AG04449 (cell line): ENCODE measurements around the gene TOP2B.

Experiments
- CTCF ChIA-PET: fragments of 350-600 bp; formaldehyde crosslinking; extraction: SDS; loops from one replicate; lab custom pipeline; 2021; ENCODE audit warnings: antibody characterized with exemption; lab: Yijun Ruan, JAX
- POLR2A ChIA-PET: fragments of 400-600, 350-600 bp; formaldehyde crosslinking; extraction: SDS; loops from one replicate; lab custom pipeline; 2020; ENCODE audit warnings: antibody characterized with exemption, inconsistent platforms; lab: Yijun Ruan, JAX
- DNase-seq: peaks from one replicate; pipeline ENCODE4 v3.0.0-alpha.2; 2010; ENCODE audit warnings: low read depth, low spot score
- H3K4me3 ChIP-seq: 2 replicates; pipeline ENCODE4 v1.5.1; 2011; ENCODE audit warnings: low read depth, mild to moderate bottlenecking, control low read depth, low read length
- CTCF ChIP-seq: IDR thresholded peaks from one replicate; pipeline ENCODE4 v1.5.1; 2011; ENCODE audit warnings: mild to moderate bottlenecking, moderate library complexity, low read length, control low read depth, inconsistent platforms; ENCODE audit not compliant: insufficient read depth; ENCODE audit errors: missing control alignments

The TOP2B gene

GRCh38 chr3:25557694-25558093 lies 107.0 kb downstream of the TOP2B start:
- H3K4me3 ChIP-seq = no peak overlapping the region
- ChIA-PET CTCF (no interaction called here), POLR2A (no interaction called here)
- no peak for DNase-seq
- no peak for TF ChIP-seq CTCF

DNA sequence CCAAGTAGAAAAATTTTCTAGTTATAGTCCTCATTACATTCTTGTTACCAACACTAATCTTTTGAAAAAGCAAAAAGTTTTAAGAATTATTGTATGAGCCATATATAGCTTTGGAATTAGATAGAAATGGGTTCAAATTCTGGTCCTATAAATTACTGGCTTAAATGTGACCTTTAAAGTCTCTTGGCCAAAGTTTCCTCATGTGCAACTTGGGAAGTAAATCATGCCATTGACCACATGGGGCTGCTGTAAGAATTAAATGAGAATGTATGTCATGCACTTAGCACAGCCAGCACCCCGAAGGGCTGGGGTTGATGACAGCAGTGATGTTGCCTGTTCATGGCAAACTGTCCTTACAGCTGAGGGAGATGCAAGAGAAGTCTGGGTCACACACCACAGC lies 108.3 kb downstream of the TOP2B start:
- no peak for TF ChIP-seq CTCF
- CTCF ChIA-PET = interaction anchor here (0.8 to 1.3 kb wide), 3 partner anchors 14 to 50 kb away, joined by 3 to 4 read pairs (median 3); no protein-coding TSS in a partner anchor
- H3K4me3 ChIP-seq = no peak overlapping the region
- no peak for DNase-seq
- POLR2A ChIA-PET = no interaction called here

DNA sequence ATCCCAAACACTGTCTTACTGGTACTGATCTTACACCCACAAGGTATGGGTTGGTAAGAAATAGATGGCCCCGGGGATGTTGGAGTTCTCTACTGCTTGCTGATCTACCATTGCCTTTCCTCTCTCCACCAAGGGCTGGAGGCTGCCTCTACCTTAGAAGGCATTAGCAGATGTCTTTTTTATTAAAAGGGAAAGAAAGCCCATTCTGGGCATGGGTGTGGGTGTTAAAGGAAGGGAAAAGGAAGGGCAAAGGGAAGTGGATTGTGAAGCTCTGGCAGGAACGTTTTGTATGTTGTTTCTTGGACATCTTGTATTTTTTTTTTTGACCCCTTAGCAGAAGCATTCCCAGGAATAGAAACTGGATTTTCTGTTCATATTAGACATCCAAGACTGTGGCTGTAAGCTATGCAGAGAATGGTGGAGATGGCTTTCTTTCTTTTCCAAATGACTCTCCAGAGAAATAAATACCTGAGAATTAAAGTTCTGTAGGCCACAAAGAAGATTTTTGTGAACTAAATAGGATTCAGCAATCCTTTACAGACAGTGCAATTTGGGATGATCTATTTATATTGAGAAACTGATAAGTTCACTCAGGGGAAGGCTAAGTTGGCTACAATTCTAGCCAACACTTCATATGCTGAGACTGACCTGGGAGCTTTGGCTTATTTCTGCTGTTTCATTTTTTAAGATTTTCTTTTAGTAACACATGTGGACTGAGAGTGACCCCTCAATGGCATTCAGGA lies 108.8 kb downstream of the TOP2B start:
- no peak for TF ChIP-seq CTCF
- POLR2A ChIA-PET = no interaction called here
- no peak for DNase-seq
- CTCF ChIA-PET = interaction anchor here (0.8 to 1.3 kb wide), 3 partner anchors 14 to 49 kb away, joined by 3 to 4 read pairs (median 3); no protein-coding TSS in a partner anchor
- H3K4me3 ChIP-seq = no peak overlapping the region

DNA sequence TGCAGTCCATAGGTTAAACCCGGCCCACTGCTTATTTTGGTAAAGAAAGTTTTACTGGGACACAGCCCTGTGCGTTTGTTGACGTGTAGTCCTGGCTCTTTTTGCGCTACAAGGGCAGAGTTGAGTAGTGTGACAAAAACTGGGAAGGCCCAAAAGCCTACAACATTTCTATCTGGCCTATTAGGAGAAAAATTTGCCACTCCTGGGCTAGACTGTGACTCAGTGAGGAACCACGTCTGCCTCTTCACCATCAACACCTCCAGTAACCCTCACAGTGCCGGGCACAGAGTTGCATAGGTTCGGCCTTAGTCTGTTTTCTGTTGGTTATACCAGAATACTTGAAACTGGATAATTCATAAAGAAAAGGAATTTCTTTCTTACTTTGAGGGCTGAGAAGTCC lies 110.3 kb downstream of the TOP2B start:
- no peak overlapping the region for H3K4me3 ChIP-seq
- POLR2A ChIA-PET = no interaction called here
- CTCF ChIA-PET = no interaction called here
- no peak for TF ChIP-seq CTCF
- no peak for DNase-seq

DNA sequence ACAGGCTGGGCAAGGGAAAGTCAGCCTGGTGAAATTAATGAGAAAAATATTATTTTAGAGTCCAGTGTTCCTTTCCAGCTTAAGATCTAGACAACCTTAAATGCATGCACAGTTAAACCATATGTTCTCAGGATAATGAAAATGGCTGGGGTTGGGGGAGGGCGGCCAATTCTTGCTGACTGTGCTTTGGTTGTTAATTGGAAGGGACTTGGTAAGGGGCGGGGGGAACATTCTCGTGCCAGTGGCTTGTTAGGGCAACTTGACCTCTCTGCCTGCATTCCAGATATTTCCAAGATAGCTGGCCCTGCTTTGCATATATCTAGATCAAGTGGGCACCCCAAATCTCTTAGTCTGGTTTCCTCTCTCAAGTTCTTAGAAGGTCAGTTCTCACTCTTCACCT lies 112.5 kb downstream of the TOP2B start:
- CTCF ChIA-PET = interaction anchor here (1.0 to 2.9 kb wide), 3 partner anchors 9 to 15 kb away, joined by 3 to 10 read pairs (median 3); no protein-coding TSS in a partner anchor
- DNase-seq = no peak
- POLR2A ChIA-PET = no interaction called here
- no peak overlapping the region for H3K4me3 ChIP-seq
- TF ChIP-seq CTCF = no peak

- no peak for TF ChIP-seq CTCF
- ChIA-PET CTCF (interaction anchor here (1.0 kb wide), 1 partner anchor 64 kb away, joined by 3 read pairs; no protein-coding TSS in a partner anchor), POLR2A (no interaction called here)
- H3K4me3 ChIP-seq = no peak overlapping the region
- DNase-seq = no peak
These were observed 115.9 kb downstream of the TOP2B start for GRCh38 chr3:25548836-25549235.
